MM.1S (cell line): ENCODE results near the gene CTAG2.
"Not testable (repeated sequence)": the region's sequence is repeated elsewhere in the genome, so short reads cannot be mapped to it uniquely, and the experiment has no call there.

Source experiments
- EZH2 ChIP-seq: fragments of 300-600 bp; sonication (generic); optimal IDR thresholded peaks from 2 replicates; pipeline ENCODE3; 2017; ENCODE audit warnings: low read depth, mild to moderate bottlenecking, antibody characterized with exemption, low read length, mixed read lengths
- EZH2phosphoT487 ChIP-seq: fragments of 300-600 bp; sonication (generic); IDR thresholded peaks from 2 replicates; pipeline ENCODE4 v1.6.1; 2018; ENCODE audit warnings: antibody characterized with exemption, low read length
- TF ChIP-seq, protein P1 (sequence below): fragments of 300-600 bp; sonication (generic); IDR thresholded peaks from 2 replicates; pipeline ENCODE4 v1.5.1; 2016; ENCODE audit warnings: antibody characterized with exemption, low read length, mixed read lengths

DNA sequence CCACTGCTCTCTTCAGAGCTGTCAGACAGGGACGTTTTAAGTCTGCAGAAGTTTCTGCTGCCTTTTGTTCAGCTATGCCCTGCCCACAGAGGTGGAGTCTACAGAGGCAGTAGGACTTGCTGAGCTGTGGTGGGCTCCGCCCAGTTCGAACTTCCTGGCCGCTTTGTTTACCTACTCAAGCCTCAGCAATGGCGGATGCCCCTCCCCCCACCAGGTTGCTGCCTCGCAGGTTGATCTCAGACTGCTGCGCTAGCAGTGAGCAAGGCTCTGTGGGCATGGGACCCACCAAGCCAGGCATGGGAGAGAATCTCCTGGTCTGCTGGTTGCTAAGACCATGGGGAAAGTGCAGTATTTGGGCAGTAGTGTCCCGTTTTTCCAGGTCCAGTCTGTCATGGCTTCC, 17.5 kb upstream of the CTAG2 start:
- TF ChIP-seq, protein P1, sequence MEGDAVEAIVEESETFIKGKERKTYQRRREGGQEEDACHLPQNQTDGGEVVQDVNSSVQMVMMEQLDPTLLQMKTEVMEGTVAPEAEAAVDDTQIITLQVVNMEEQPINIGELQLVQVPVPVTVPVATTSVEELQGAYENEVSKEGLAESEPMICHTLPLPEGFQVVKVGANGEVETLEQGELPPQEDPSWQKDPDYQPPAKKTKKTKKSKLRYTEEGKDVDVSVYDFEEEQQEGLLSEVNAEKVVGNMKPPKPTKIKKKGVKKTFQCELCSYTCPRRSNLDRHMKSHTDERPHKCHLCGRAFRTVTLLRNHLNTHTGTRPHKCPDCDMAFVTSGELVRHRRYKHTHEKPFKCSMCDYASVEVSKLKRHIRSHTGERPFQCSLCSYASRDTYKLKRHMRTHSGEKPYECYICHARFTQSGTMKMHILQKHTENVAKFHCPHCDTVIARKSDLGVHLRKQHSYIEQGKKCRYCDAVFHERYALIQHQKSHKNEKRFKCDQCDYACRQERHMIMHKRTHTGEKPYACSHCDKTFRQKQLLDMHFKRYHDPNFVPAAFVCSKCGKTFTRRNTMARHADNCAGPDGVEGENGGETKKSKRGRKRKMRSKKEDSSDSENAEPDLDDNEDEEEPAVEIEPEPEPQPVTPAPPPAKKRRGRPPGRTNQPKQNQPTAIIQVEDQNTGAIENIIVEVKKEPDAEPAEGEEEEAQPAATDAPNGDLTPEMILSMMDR: not testable (repeated sequence)
- TF ChIP-seq EZH2phosphoT487, EZH2: not testable (repeated sequence)
